Neural progenitor cell (in vitro differentiated cells): Measurements from ENCODE around the gene TEX14. TPM values are rescaled to one million over a fixed set of nuclear protein-coding genes. Genes with fewer than 3 reads are reported as not detected.

ENCODE experiments used
- DNase-seq: peaks from one replicate; pipeline ENCODE4 v3.0.0-alpha.2; 2016; ENCODE audit warnings: low spot score
- H2AFZ ChIP-seq: fragments of 200-600 bp; sonication (generic); replicated peaks from 2 replicates; pipeline ENCODE4 v1.6.1; 2016; ENCODE audit warnings: antibody characterized with exemption
- H3F3A ChIP-seq: fragments of 200-600 bp; sonication (generic); 2 replicates; pipeline ENCODE4 v1.6.1; 2016; ENCODE audit warnings: antibody characterized with exemption, low read depth
- H3K27ac ChIP-seq: fragments of 200-600 bp; sonication (generic); 2 replicates; pipeline ENCODE4 v1.5.1; 2016; ENCODE audit warnings: mild to moderate bottlenecking
- H3K27me3 ChIP-seq: fragments of 200-600 bp; sonication (generic); 2 replicates; pipeline ENCODE4 v1.6.1; 2016; ENCODE audit warnings: mild to moderate bottlenecking, moderate library complexity
- H3K36me3 ChIP-seq: fragments of 200-600 bp; sonication (generic); 2 replicates; pipeline ENCODE4 v1.5.1; 2016
- H3K4me1 ChIP-seq: fragments of 200-600 bp; sonication (generic); 2 replicates; pipeline ENCODE4 v1.6.1; 2016; ENCODE audit warnings: mixed run types
- H3K4me2 ChIP-seq: fragments of 200-600 bp; sonication (generic); 2 replicates; pipeline ENCODE4 v1.6.1; 2016
- H3K4me3 ChIP-seq: fragments of 200-600 bp; sonication (generic); 2 replicates; pipeline ENCODE4 v1.5.1; 2016
- H3K79me2 ChIP-seq: fragments of 200-600 bp; sonication (generic); 2 replicates; pipeline ENCODE4 v1.6.1; 2016; ENCODE audit warnings: low read depth
- H3K9ac ChIP-seq: fragments of 200-600 bp; sonication (generic); 2 replicates; pipeline ENCODE4 v1.6.1; 2016
- H3K9me3 ChIP-seq: fragments of 200-600 bp; sonication (generic); 2 replicates; pipeline ENCODE4 v1.5.1; 2016; ENCODE audit warnings: low read depth
- H4K20me1 ChIP-seq: fragments of 200-600 bp; sonication (generic); 2 replicates; pipeline ENCODE4 v1.6.1; 2016; ENCODE audit warnings: low read depth
- H3K27ac Mint-ChIP-seq: 3 replicates; pipeline ENCODE4 v1.8.0; 2021; ENCODE audit warnings: mixed read lengths
- H3K27me3 Mint-ChIP-seq: 2 replicates; pipeline ENCODE4 v1.8.0; 2022; ENCODE audit warnings: low read depth, mild to moderate bottlenecking, inconsistent platforms, moderate library complexity, mixed read lengths; ENCODE audit not compliant: insufficient read depth
- H3K36me3 Mint-ChIP-seq: 3 replicates; pipeline ENCODE4 v1.8.0; 2021; ENCODE audit warnings: mixed read lengths
- H3K4me1 Mint-ChIP-seq: 3 replicates; pipeline ENCODE4 v1.8.0; 2021; ENCODE audit warnings: mixed read lengths
- H3K4me3 Mint-ChIP-seq: 3 replicates; pipeline ENCODE4 v1.8.0; 2021; ENCODE audit warnings: mild to moderate bottlenecking, moderate library complexity, mixed read lengths
- H3K9me3 Mint-ChIP-seq: 3 replicates; pipeline ENCODE4 v1.8.0; 2020; ENCODE audit warnings: mixed read lengths
- EZH2 ChIP-seq: fragments of 200-600 bp; sonication (generic); IDR thresholded peaks from 2 replicates; pipeline ENCODE4 v1.6.1; 2017; ENCODE audit warnings: antibody characterized with exemption, mild to moderate bottlenecking, moderate library complexity
- EZH2phosphoT487 ChIP-seq: fragments of 200-600 bp; sonication (generic); IDR thresholded peaks from 2 replicates; pipeline ENCODE4 v1.6.1; 2017; ENCODE audit warnings: antibody characterized with exemption
- total RNA-seq: library from RNA; depleted of rRNA; stranded (reverse); fragments of >200 nt; gene quantifications from 2 replicates; pipeline ENCODE4 v1.2.3, GENCODE V29; 2015; ENCODE audit warnings: low replicate concordance
- TF ChIP-seq, protein P1 (sequence below): fragments of 200-600 bp; sonication (generic); IDR thresholded peaks from 2 replicates; pipeline ENCODE4 v1.5.1; 2017; ENCODE audit warnings: antibody characterized with exemption, mild to moderate bottlenecking

TEX14 gene
- total RNA-seq, 1 donor from 2014 or later, result 0.09 TPM

DNA sequence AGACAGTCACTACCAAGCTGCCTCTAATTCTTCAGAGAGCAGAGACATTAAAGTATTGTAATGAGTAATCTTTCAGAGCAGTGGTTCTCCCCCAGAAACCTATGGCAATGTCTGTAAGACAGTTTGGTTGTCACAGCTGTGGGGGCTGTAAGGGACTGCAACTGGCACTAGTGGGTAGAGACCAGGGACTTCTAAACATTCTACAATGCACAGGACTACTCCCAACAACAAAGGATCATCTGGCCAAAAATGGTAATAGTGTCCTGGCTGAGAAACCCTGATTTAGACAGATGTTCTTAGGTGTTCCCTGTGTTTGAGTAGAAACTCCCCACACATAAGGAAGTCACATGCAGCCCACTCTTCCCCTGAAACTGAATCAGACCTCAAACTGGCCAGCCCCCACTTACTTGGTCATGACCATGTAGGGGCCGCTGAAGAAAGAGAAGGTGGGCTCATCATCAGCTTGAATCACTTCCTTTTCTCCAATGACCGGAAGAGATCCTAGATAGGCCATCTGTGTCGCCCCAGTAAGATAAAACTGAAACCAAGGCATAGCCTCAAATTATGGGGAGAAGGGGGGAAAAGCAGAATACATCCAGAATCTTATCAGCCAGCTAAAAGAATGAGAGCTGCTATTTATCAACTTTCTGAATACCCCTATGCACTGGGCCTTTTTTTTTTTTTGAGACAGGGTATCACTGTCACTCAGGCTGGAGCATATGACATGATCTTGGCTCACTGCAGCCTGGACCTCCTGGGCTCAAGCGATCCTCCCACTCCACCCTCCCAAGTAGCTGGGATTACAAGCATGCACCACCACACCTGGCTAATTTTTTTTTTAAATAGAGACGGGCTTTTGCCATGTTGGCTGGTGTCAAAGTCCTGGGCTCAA is 75.8 kb downstream of the TEX14 start:
- no peaks in the 10 kb centered on the region for H3K4me1 Mint-ChIP-seq
- DNase-seq, result no peak
- no peak overlapping the region for H3K4me3 ChIP-seq
- no peaks in the 10 kb centered on the region for H3K27me3 ChIP-seq
- H3K4me3 Mint-ChIP-seq, result no peak overlapping the region
- no peak overlapping the region for H3K9ac ChIP-seq
- H4K20me1 ChIP-seq, result no peaks in the 10 kb centered on the region
- H3K27ac Mint-ChIP-seq, result no peak overlapping the region
- H3K79me2 ChIP-seq, result no peaks in the 10 kb centered on the region
- H3K4me1 ChIP-seq, result no peaks in the 10 kb centered on the region
- no peaks in the 10 kb centered on the region for H3K36me3 ChIP-seq
- no peaks in the 10 kb centered on the region for H3K36me3 Mint-ChIP-seq
- TF ChIP-seq EZH2, result no peak
- TF ChIP-seq EZH2phosphoT487, result no peak
- TF ChIP-seq, protein P1, sequence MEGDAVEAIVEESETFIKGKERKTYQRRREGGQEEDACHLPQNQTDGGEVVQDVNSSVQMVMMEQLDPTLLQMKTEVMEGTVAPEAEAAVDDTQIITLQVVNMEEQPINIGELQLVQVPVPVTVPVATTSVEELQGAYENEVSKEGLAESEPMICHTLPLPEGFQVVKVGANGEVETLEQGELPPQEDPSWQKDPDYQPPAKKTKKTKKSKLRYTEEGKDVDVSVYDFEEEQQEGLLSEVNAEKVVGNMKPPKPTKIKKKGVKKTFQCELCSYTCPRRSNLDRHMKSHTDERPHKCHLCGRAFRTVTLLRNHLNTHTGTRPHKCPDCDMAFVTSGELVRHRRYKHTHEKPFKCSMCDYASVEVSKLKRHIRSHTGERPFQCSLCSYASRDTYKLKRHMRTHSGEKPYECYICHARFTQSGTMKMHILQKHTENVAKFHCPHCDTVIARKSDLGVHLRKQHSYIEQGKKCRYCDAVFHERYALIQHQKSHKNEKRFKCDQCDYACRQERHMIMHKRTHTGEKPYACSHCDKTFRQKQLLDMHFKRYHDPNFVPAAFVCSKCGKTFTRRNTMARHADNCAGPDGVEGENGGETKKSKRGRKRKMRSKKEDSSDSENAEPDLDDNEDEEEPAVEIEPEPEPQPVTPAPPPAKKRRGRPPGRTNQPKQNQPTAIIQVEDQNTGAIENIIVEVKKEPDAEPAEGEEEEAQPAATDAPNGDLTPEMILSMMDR, result no peak
- H3K9me3 Mint-ChIP-seq, result no peaks in the 10 kb centered on the region
- H3K27ac ChIP-seq, result no peak overlapping the region
- H3K4me2 ChIP-seq, result no peak overlapping the region
- H3K9me3 ChIP-seq, result no peaks in the 10 kb centered on the region
- H3F3A ChIP-seq, result no peaks in the 10 kb centered on the region
- H3K27me3 Mint-ChIP-seq, result peaks cover 6% of the 10 kb centered on the region
- H2AFZ ChIP-seq, result no peak overlapping the region

DNA sequence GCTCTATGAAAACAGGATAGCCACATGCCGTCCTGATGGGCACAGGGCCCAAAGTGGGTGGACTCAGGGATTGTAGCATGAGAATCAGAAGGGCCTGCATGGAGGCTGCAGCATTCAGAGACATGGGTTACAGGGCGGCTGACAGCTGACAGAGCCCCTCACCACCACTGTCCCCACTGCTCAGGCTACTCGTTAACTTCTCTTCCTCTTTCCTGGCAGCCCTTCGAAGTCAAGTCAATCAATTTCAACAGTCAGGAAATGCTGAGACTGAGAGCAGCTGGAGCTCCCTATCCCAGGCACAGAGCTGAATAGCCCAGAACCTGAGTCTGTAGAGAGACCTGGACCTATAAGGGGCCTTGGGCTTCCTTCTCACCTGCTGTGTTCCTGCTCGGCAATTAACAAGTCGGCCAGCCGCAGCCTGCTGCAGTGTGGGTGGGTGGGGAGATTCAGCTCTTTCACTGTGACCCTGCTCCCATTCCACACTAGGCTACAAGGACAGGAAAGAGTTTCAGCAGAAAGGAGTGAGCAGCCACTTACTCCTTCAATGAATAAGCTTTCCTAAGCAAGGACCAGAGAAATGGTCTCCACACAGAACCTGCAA is 76.9 kb downstream of the TEX14 start:
- H3K27me3 Mint-ChIP-seq, result peaks cover 5% of the 10 kb centered on the region
- no peaks in the 10 kb centered on the region for H3F3A ChIP-seq
- TF ChIP-seq EZH2phosphoT487 (no peak), EZH2 (no peak)
- TF ChIP-seq, protein P1, result no peak
- no peak overlapping the region for H3K27ac Mint-ChIP-seq
- H3K27ac ChIP-seq, result no peak overlapping the region
- no peaks in the 10 kb centered on the region for H3K9me3 ChIP-seq
- H4K20me1 ChIP-seq, result no peaks in the 10 kb centered on the region
- H3K4me3 ChIP-seq, result no peak overlapping the region
- no peak overlapping the region for H2AFZ ChIP-seq
- H3K9me3 Mint-ChIP-seq, result no peaks in the 10 kb centered on the region
- H3K27me3 ChIP-seq, result no peaks in the 10 kb centered on the region
- no peaks in the 10 kb centered on the region for H3K4me1 ChIP-seq
- H3K36me3 ChIP-seq, result no peaks in the 10 kb centered on the region
- H3K9ac ChIP-seq, result no peak overlapping the region
- no peaks in the 10 kb centered on the region for H3K79me2 ChIP-seq
- H3K4me2 ChIP-seq, result no peak overlapping the region
- DNase-seq, result no peak
- H3K36me3 Mint-ChIP-seq, result no peaks in the 10 kb centered on the region
- H3K4me3 Mint-ChIP-seq, result peak overlapping the region; percentile 15
- H3K4me1 Mint-ChIP-seq, result no peaks in the 10 kb centered on the region

DNA sequence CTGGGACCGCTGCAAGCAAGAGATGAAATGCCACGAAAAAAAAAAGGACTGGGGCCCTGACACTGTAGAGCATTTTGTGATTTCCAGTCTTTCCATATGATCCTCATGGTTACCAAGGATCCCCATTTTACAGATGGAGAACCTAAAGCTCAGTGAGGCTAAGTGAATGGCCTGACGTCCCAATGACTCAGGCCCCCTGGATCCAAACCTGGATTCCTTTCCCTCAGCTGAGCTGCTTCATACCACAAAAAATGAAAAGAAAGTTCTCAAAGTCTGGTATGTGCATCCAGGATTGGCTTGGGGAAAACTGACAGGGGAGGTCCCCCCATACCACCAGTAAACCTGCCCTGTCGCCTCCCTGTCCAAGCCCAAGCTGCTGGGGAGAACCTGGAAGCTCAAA is 80.5 kb downstream of the TEX14 start:
- Mint-ChIP-seq H3K36me3 (no peaks in the 10 kb centered on the region), H3K4me1 (no peaks in the 10 kb centered on the region), H3K27me3 (peaks cover 2% of the 10 kb centered on the region)

DNA sequence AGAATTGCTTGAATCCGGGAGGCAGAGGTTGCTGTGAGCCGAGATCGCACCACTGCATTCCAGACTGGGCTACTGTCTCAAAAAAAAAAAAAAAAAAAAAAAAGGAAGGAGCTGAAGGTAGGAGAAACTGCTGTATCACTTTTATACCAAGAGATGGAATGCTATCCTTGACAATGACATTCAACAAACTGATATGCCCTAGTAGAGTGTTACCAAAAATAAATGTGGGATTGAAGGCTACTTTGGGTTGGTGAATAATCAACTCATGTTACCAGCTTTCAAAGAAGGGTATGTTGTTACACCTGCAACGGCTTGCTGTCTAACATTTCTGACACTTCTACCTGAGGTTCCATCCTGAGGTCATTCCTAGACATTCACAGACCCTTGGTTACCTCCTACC is 84.9 kb downstream of the TEX14 start:
- Histone ChIP-seq H4K20me1 (no peaks in the 10 kb centered on the region), H3K27me3 (no peaks in the 10 kb centered on the region), H3K36me3 (no peaks in the 10 kb centered on the region), H3K4me1 (no peaks in the 10 kb centered on the region), H3F3A (no peaks in the 10 kb centered on the region), H3K9me3 (no peaks in the 10 kb centered on the region), H3K79me2 (no peaks in the 10 kb centered on the region), H2AFZ (no peak overlapping the region), H3K9ac (no peak overlapping the region), H3K4me3 (no peak overlapping the region), H3K4me2 (no peak overlapping the region), H3K27ac (no peak overlapping the region)
- Mint-ChIP-seq H3K27me3 (no peaks in the 10 kb centered on the region), H3K9me3 (no peaks in the 10 kb centered on the region), H3K27ac (no peak overlapping the region), H3K4me1 (no peaks in the 10 kb centered on the region), H3K36me3 (no peaks in the 10 kb centered on the region), H3K4me3 (no peak overlapping the region)
- no peak for DNase-seq
- TF ChIP-seq, protein P1, result no peak
- TF ChIP-seq EZH2phosphoT487 (no peak), EZH2 (no peak)

More for the DNA sequence above, 80.5 kb downstream of the TEX14 start:
- H3K4me1 ChIP-seq, result no peaks in the 10 kb centered on the region
- H3K4me2 ChIP-seq, result no peak overlapping the region
- no peaks in the 10 kb centered on the region for H3F3A ChIP-seq
- no peak overlapping the region for H3K4me3 ChIP-seq
- no peaks in the 10 kb centered on the region for H3K9me3 ChIP-seq
- DNase-seq, result no peak
- H3K27ac ChIP-seq, result no peak overlapping the region
- Mint-ChIP-seq H3K4me3 (no peak overlapping the region), H3K27ac (no peak overlapping the region), H3K9me3 (no peaks in the 10 kb centered on the region)
- H3K79me2 ChIP-seq, result no peaks in the 10 kb centered on the region
- H2AFZ ChIP-seq, result no peak overlapping the region
- no peaks in the 10 kb centered on the region for H3K36me3 ChIP-seq
- no peaks in the 10 kb centered on the region for H4K20me1 ChIP-seq
- H3K27me3 ChIP-seq, result no peaks in the 10 kb centered on the region
- TF ChIP-seq EZH2phosphoT487, result no peak
- no peak overlapping the region for H3K9ac ChIP-seq
